ENCODE results near the gene OLFML1.
"Not testable (repeated sequence)": the region's sequence is repeated elsewhere in the genome, so short reads cannot be mapped to it uniquely, and the experiment has no call there.

Gene OLFML1

GRCh38 chr11:7513234-7514098 is 28.2 kb downstream of the OLFML1 start, which contains the start of gene PPFIBP2:
PPFIBP2 (plus strand) TSS chr11:7513999; CDS start chr11:7549476, 35,477 bp downstream.
- H3K27me3 Mint-ChIP-seq, result peaks cover 5% of the 10 kb centered on the region
- peaks cover 52% of the 10 kb centered on the region for H3K4me1 Mint-ChIP-seq (ENCODE audit: low read depth)
- no peaks in the 10 kb centered on the region for H3K9me3 Mint-ChIP-seq
- peak within 1 kb of the TSS; percentile 90 for H3K4me3 Mint-ChIP-seq
- peak within 1 kb of the TSS; percentile 92 for H3K27ac Mint-ChIP-seq
- no peaks in the 10 kb centered on the region for H3K36me3 Mint-ChIP-seq (ENCODE audit: low read depth)

GRCh38 chr11:7514099-7514591 is 28.8 kb downstream of the OLFML1 start:
- Mint-ChIP-seq H3K36me3 (ENCODE audit: low read depth) (no peaks in the 10 kb centered on the region), H3K4me3 (peak overlapping the region; percentile 90), H3K27ac (no peak overlapping the region), H3K27me3 (peaks cover 5% of the 10 kb centered on the region), H3K4me1 (ENCODE audit: low read depth) (peaks cover 59% of the 10 kb centered on the region), H3K9me3 (peaks cover 5% of the 10 kb centered on the region)

GRCh38 chr11:7515447-7515886 is 30.2 kb downstream of the OLFML1 start:
- Mint-ChIP-seq H3K4me3 (peak overlapping the region; percentile 46), H3K9me3 (peaks cover 5% of the 10 kb centered on the region), H3K36me3 (ENCODE audit: low read depth) (no peaks in the 10 kb centered on the region), H3K4me1 (ENCODE audit: low read depth) (peaks cover 60% of the 10 kb centered on the region), H3K27me3 (peaks cover 5% of the 10 kb centered on the region), H3K27ac (peak overlapping the region; percentile 3)

GRCh38 chr11:7516475-7516874 is 31.2 kb downstream of the OLFML1 start:
- Mint-ChIP-seq H3K27ac (peak overlapping the region; percentile 85), H3K27me3 (peaks cover 5% of the 10 kb centered on the region), H3K4me3 (peak overlapping the region; percentile 2), H3K9me3 (peaks cover 5% of the 10 kb centered on the region), H3K4me1 (ENCODE audit: low read depth) (peaks cover 55% of the 10 kb centered on the region), H3K36me3 (ENCODE audit: low read depth) (no peaks in the 10 kb centered on the region)

- not testable (repeated sequence) for H3K36me3 Mint-ChIP-seq (ENCODE audit: low read depth); H3K27me3 Mint-ChIP-seq; H3K4me3 Mint-ChIP-seq; H3K27ac Mint-ChIP-seq; H3K9me3 Mint-ChIP-seq
- peaks cover 43% of the 10 kb centered on the region for H3K4me1 Mint-ChIP-seq (ENCODE audit: low read depth)
These were observed 32.4 kb downstream of the OLFML1 start for GRCh38 chr11:7517743-7518142.

GRCh38 chr11:7518811-7519562 is 33.7 kb downstream of the OLFML1 start:
- Mint-ChIP-seq H3K27ac (peak overlapping the region; percentile 60), H3K4me1 (ENCODE audit: low read depth) (peaks cover 42% of the 10 kb centered on the region), H3K36me3 (ENCODE audit: low read depth) (no peaks in the 10 kb centered on the region), H3K9me3 (peaks cover 5% of the 10 kb centered on the region), H3K27me3 (peaks cover 5% of the 10 kb centered on the region), H3K4me3 (peak overlapping the region; percentile 11)

GRCh38 chr11:7520011-7520942 is 35.0 kb downstream of the OLFML1 start:
- Mint-ChIP-seq H3K27ac (peak overlapping the region; percentile 67), H3K9me3 (peaks cover 5% of the 10 kb centered on the region), H3K27me3 (no peaks in the 10 kb centered on the region), H3K36me3 (ENCODE audit: low read depth) (no peaks in the 10 kb centered on the region), H3K4me1 (ENCODE audit: low read depth) (peaks cover 44% of the 10 kb centered on the region), H3K4me3 (no peak overlapping the region)

GRCh38 chr11:7520981-7521487 is 35.7 kb downstream of the OLFML1 start:
- Mint-ChIP-seq H3K27me3 (no peaks in the 10 kb centered on the region), H3K4me3 (no peak overlapping the region), H3K9me3 (peaks cover 5% of the 10 kb centered on the region), H3K27ac (no peak overlapping the region), H3K36me3 (ENCODE audit: low read depth) (no peaks in the 10 kb centered on the region), H3K4me1 (ENCODE audit: low read depth) (peaks cover 40% of the 10 kb centered on the region)

- Mint-ChIP-seq H3K9me3 (peaks cover 5% of the 10 kb centered on the region), H3K4me3 (no peak overlapping the region), H3K4me1 (ENCODE audit: low read depth) (peaks cover 40% of the 10 kb centered on the region), H3K27me3 (no peaks in the 10 kb centered on the region), H3K27ac (no peak overlapping the region), H3K36me3 (ENCODE audit: low read depth) (no peaks in the 10 kb centered on the region)
These were observed 36.8 kb downstream of the OLFML1 start for GRCh38 chr11:7522121-7522520.

GRCh38 chr11:7522546-7522945 is 37.2 kb downstream of the OLFML1 start:
- Mint-ChIP-seq H3K27ac (no peak overlapping the region), H3K27me3 (no peaks in the 10 kb centered on the region), H3K36me3 (ENCODE audit: low read depth) (no peaks in the 10 kb centered on the region), H3K9me3 (peaks cover 5% of the 10 kb centered on the region), H3K4me3 (no peak overlapping the region), H3K4me1 (ENCODE audit: low read depth) (peaks cover 42% of the 10 kb centered on the region)

GRCh38 chr11:7523416-7524210 is 38.3 kb downstream of the OLFML1 start:
- H3K27ac Mint-ChIP-seq, result no peak overlapping the region

GRCh38 chr11:7524462-7525235 is 39.3 kb downstream of the OLFML1 start:
- no peaks in the 10 kb centered on the region for H3K36me3 Mint-ChIP-seq (ENCODE audit: low read depth)
- H3K4me1 Mint-ChIP-seq (ENCODE audit: low read depth), result peaks cover 53% of the 10 kb centered on the region
- no peak overlapping the region for H3K27ac Mint-ChIP-seq
- no peak overlapping the region for H3K4me3 Mint-ChIP-seq
- no peaks in the 10 kb centered on the region for H3K9me3 Mint-ChIP-seq
- H3K27me3 Mint-ChIP-seq, result no peaks in the 10 kb centered on the region

More at GRCh38 chr11:7523416-7524210, 38.3 kb downstream of the OLFML1 start:
- peaks cover 49% of the 10 kb centered on the region for H3K4me1 Mint-ChIP-seq (ENCODE audit: low read depth)
- no peaks in the 10 kb centered on the region for H3K36me3 Mint-ChIP-seq (ENCODE audit: low read depth)
- H3K9me3 Mint-ChIP-seq, result peaks cover 5% of the 10 kb centered on the region
- no peaks in the 10 kb centered on the region for H3K27me3 Mint-ChIP-seq
- H3K4me3 Mint-ChIP-seq, result no peak overlapping the region

GRCh38 chr11:7525424-7525823 is 40.1 kb downstream of the OLFML1 start:
- Mint-ChIP-seq H3K4me1 (ENCODE audit: low read depth) (peaks cover 58% of the 10 kb centered on the region), H3K4me3 (no peak overlapping the region), H3K27ac (no peak overlapping the region), H3K36me3 (ENCODE audit: low read depth) (no peaks in the 10 kb centered on the region), H3K9me3 (no peaks in the 10 kb centered on the region), H3K27me3 (no peaks in the 10 kb centered on the region)

All from stimulated activated naive CD8-positive, alpha-beta T cell treated with anti-CD3 and anti-CD28 coated beads, Interleukin-15, Interleukin-2, amounts not matched to agents 100 ng/mL and 50 ng/mL, for 24 hours (primary cell).